Endodermal cell (in vitro differentiated cells): ENCODE measurements around the gene MCMBP. TPM values are rescaled to one million over a fixed set of nuclear protein-coding genes. Genes with fewer than 3 reads are reported as not detected.

Experiments used
- DNase-seq: peaks from one replicate; pipeline ENCODE4 v3.0.0-alpha.2; 2017
- H3K27ac ChIP-seq: 2 replicates; pipeline ENCODE4 v1.5.1; 2013; ENCODE audit warnings: mild to moderate bottlenecking, low read depth, low read length, moderate library complexity
- H3K27me3 ChIP-seq: 2 replicates; pipeline ENCODE4 v1.6.1; 2013; ENCODE audit warnings: mild to moderate bottlenecking, low read length, moderate library complexity; ENCODE audit not compliant: insufficient read depth, control insufficient read depth, poor library complexity, severe bottlenecking
- H3K36me3 ChIP-seq: 2 replicates; pipeline ENCODE4 v1.7.0; 2013; ENCODE audit warnings: mild to moderate bottlenecking, low read length, moderate library complexity; ENCODE audit not compliant: control insufficient read depth, insufficient read depth
- H3K4me1 ChIP-seq: one replicate; pipeline ENCODE4 v1.7.0; 2013; ENCODE audit warnings: low read length; ENCODE audit not compliant: control insufficient read depth, insufficient read depth
- H3K4me3 ChIP-seq: 2 replicates; pipeline ENCODE4 v1.5.1; 2013; ENCODE audit warnings: mild to moderate bottlenecking, low read length, moderate library complexity
- H3K9ac ChIP-seq: 2 replicates; pipeline ENCODE4 v1.6.1; 2013; ENCODE audit warnings: mild to moderate bottlenecking, low read length, moderate library complexity; ENCODE audit not compliant: poor library complexity, severe bottlenecking; ENCODE audit errors: extremely low read depth
- H3K9me3 ChIP-seq: 2 replicates; pipeline ENCODE4 v1.6.1; 2013; ENCODE audit warnings: mild to moderate bottlenecking, low read length, moderate library complexity; ENCODE audit not compliant: control insufficient read depth
- H3K27ac Mint-ChIP-seq: 2 replicates; pipeline ENCODE4 v1.8.0; 2020; ENCODE audit warnings: mixed read lengths
- H3K27me3 Mint-ChIP-seq: 2 replicates; pipeline ENCODE4 v1.8.0; 2021; ENCODE audit warnings: mild to moderate bottlenecking, mixed read lengths; ENCODE audit not compliant: insufficient read depth
- H3K36me3 Mint-ChIP-seq: 2 replicates; pipeline ENCODE4 v1.8.0; 2020; ENCODE audit warnings: low read depth, mixed read lengths
- H3K4me1 Mint-ChIP-seq: 2 replicates; pipeline ENCODE4 v1.8.0; 2020; ENCODE audit warnings: mixed read lengths
- H3K4me3 Mint-ChIP-seq: 2 replicates; pipeline ENCODE4 v1.8.0; 2020; ENCODE audit warnings: mild to moderate bottlenecking, moderate library complexity, mixed read lengths
- H3K9me3 Mint-ChIP-seq: 2 replicates; pipeline ENCODE4 v1.8.0; 2020; ENCODE audit warnings: mild to moderate bottlenecking, mixed read lengths
- CTCF ChIP-seq: fragments of 200-600 bp; sonication (generic); conservative IDR thresholded peaks from 2 replicates; pipeline ENCODE4 v1.5.0; 2021; ENCODE audit warnings: antibody characterized with exemption, mild to moderate bottlenecking
- WGBS, 2 experiments: methylation state at CpG; one replicate each; pipeline versions ENCODE4 v1.1.5 to v1.1.7; 2013; ENCODE audit warnings: missing lambda C conversion rate in 2 of 2, mixed read lengths in 1 of 2; ENCODE audit not compliant: insufficient coverage in 1 of 2, insufficient read length in 1 of 2; 5-methylcytosine and 5-hydroxymethylcytosine counted together
- total RNA-seq, 2 donors: library from RNA; stranded (reverse); fragmentation: NEBNext Ultra II Directional in 1 of 2; extraction: Animal tissue kit (Norgen Biotek cat#: 25700) in 1 of 2; gene quantifications; 2 replicates in 1 of 2; 3 replicates in 1 of 2; pipeline ENCODE4 v1.2.1, GENCODE V29; 2021

MCMBP gene
- total RNA-seq, 2 donors from 2014 or later: 96.6 to 98.9 TPM

GRCh38 chr10:119834188-119834587 is 38.5 kb downstream of the MCMBP start:
- Mint-ChIP-seq H3K36me3 (peaks cover 90% of the 10 kb centered on the region), H3K4me1 (no peaks in the 10 kb centered on the region), H3K27ac (peak overlapping the region; percentile 24), H3K4me3 (no peak overlapping the region), H3K9me3 (no peaks in the 10 kb centered on the region), H3K27me3 (no peaks in the 10 kb centered on the region)
- no peaks in the 10 kb centered on the region for H3K9me3 ChIP-seq
- H3K9ac ChIP-seq: no peak overlapping the region
- H3K36me3 ChIP-seq: peaks cover 98% of the 10 kb centered on the region
- no peak overlapping the region for H3K27ac ChIP-seq
- no peak for TF ChIP-seq CTCF
- WGBS, 2 experiments: 93 to 100% methylated on average over 4 of the region's 4 CpGs
- DNase-seq: no peak
- H3K4me1 ChIP-seq: no peaks in the 10 kb centered on the region
- no peak overlapping the region for H3K4me3 ChIP-seq
- no peaks in the 10 kb centered on the region for H3K27me3 ChIP-seq

- H3K9ac ChIP-seq: no peak overlapping the region
- Mint-ChIP-seq H3K4me1 (no peaks in the 10 kb centered on the region), H3K9me3 (no peaks in the 10 kb centered on the region), H3K36me3 (peaks cover 81% of the 10 kb centered on the region), H3K4me3 (no peak overlapping the region), H3K27ac (peak overlapping the region; percentile 68), H3K27me3 (no peaks in the 10 kb centered on the region)
- 90% methylated on average over 2 of the region's 2 CpGs; no CpG with 5 or more reads in 1 of the 2 experiments for WGBS, 2 experiments
- H3K36me3 ChIP-seq: peaks cover 99% of the 10 kb centered on the region
- no peaks in the 10 kb centered on the region for H3K4me1 ChIP-seq
- TF ChIP-seq CTCF: no peak
- no peak overlapping the region for H3K4me3 ChIP-seq
- no peaks in the 10 kb centered on the region for H3K27me3 ChIP-seq
- H3K9me3 ChIP-seq: no peaks in the 10 kb centered on the region
- no peak overlapping the region for H3K27ac ChIP-seq
- DNase-seq: no peak
These were observed 39.7 kb downstream of the MCMBP start for GRCh38 chr10:119832951-119833350.

- DNase-seq: no peak
- H3K27me3 Mint-ChIP-seq: no peaks in the 10 kb centered on the region
- Histone ChIP-seq H3K36me3 (peaks cover 99% of the 10 kb centered on the region), H3K27ac (no peak overlapping the region), H3K4me1 (no peaks in the 10 kb centered on the region), H3K27me3 (no peaks in the 10 kb centered on the region), H3K4me3 (no peak overlapping the region), H3K9me3 (no peaks in the 10 kb centered on the region), H3K9ac (no peak overlapping the region)
- TF ChIP-seq CTCF: no peak
- H3K4me1 Mint-ChIP-seq: no peaks in the 10 kb centered on the region
- H3K27ac Mint-ChIP-seq: no peak overlapping the region
- no peaks in the 10 kb centered on the region for H3K9me3 Mint-ChIP-seq
- no peak overlapping the region for H3K4me3 Mint-ChIP-seq
- H3K36me3 Mint-ChIP-seq: peaks cover 80% of the 10 kb centered on the region
- WGBS, 2 experiments: 92% methylated on average over 10 to 11 of the region's 11 CpGs
These were observed 41.0 kb downstream of the MCMBP start for GRCh38 chr10:119831656-119832055.
